ENCODE measurements around the gene TRPV3.
"Not testable (repeated sequence)": the region's sequence is repeated elsewhere in the genome, so short reads cannot be mapped to it uniquely, and the experiment has no call there.

TRPV3 gene

DNA sequence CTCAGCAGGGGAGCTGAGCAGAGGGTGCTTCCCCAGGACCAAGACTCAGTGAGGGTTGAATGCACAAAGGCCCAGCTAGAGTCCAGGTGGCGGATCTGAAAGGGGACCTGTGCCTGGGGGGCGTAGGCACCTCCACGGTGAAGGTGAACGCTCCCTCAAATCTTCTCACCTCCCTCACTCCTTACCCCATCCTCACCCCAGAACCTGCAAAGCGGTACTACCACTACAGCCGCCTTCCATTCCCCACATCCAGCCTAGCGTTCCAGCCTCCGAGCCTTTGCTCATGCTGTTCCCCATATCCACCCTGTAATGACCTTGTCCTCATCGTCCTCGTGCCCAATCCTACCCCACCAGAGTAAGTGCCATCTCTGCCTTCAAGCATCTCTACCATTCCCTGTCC is 30.6 kb downstream of the TRPV3 start:
- Histone ChIP-seq H3K4me3 (no peak overlapping the region), H3K27ac (no peak overlapping the region), H4K20me1 (no peaks in the 10 kb centered on the region), H3K36me3 (no peaks in the 10 kb centered on the region), H3K9me3 (replicated peaks in 1 of 11) (no peaks in the 10 kb centered on the region), H3K9ac (no peak overlapping the region), H3K27me3 (no peaks in the 10 kb centered on the region), H3K4me2 (no peak overlapping the region), H3K4me1 (peaks cover 0 to 12% (median 0%) of the 10 kb centered on the region in 10 experiments; a peak in 5 of 20 replicates)
- no peak for TF ChIP-seq Cebpa-rat (IDR thresholded peaks at IDR 0.05)

DNA sequence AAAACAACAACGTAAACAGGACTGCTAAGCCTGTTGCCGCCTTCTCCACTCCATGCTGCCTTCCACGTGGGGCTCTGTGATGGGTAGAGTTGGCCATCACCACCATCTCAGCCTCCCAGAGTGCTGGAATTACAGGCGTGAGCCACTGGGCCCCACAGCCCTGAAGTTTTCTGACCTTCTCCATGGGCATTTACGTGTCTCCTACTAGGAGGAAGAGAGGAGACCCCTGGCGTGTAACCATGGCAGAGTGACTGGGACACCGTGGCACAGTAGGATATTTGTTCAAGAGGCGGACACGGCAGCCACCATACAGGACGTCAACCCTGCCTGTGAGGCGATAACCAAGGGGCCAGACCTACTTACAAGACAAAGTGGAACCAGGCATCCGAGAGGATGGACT is 31.1 kb downstream of the TRPV3 start:
- Histone ChIP-seq H3K9me3 (replicated peaks in 1 of 11) (no peaks in the 10 kb centered on the region), H3K4me3 (no peak overlapping the region), H3K36me3 (no peaks in the 10 kb centered on the region), H3K4me2 (no peak overlapping the region), H3K4me1 (peaks cover 0 to 7% (median 0%) of the 10 kb centered on the region in 10 experiments; a peak in 4 of 20 replicates), H4K20me1 (no peaks in the 10 kb centered on the region), H3K9ac (no peak overlapping the region), H3K27me3 (no peaks in the 10 kb centered on the region), H3K27ac (no peak overlapping the region)
- TF ChIP-seq Cebpa-rat (IDR thresholded peaks at IDR 0.05), result no peak

DNA sequence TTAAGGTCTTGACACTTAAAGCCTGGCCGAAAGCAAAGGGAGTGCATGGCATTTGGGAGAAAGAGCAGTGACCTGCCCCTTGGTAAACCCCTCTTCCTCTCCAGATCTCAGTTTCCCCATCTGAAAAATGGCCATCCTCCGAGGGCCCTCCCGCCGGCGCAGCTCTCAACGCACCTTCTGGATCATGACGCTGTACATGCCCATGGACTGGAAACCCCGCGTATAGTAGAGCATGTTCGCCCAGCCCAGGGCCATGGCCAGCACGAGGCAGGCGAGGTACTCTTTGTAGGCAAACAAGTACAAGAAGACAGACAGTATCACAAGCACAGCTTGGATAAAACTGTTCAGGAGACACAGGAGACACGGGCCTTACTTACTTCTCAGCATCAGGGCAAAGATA is 33.6 kb downstream of the TRPV3 start:
- no peak for TF ChIP-seq Cebpa-rat (IDR thresholded peaks at IDR 0.05)
- no peaks in the 10 kb centered on the region for H4K20me1 ChIP-seq
- H3K27me3 ChIP-seq, result no peaks in the 10 kb centered on the region
- H3K9ac ChIP-seq, result no peak overlapping the region
- no peak overlapping the region for H3K4me2 ChIP-seq
- no peak overlapping the region for H3K4me3 ChIP-seq
- no peaks in the 10 kb centered on the region for H3K36me3 ChIP-seq
- H3K9me3 ChIP-seq (replicated peaks in 1 of 11), result 0 out of 22 replicates have a peak, but pooled peaks cover 0 to under 1% (median 0%) of the 10 kb centered on the region in 11 experiments
- no peak overlapping the region for H3K27ac ChIP-seq
- H3K4me1 ChIP-seq, result no peaks in the 10 kb centered on the region

DNA sequence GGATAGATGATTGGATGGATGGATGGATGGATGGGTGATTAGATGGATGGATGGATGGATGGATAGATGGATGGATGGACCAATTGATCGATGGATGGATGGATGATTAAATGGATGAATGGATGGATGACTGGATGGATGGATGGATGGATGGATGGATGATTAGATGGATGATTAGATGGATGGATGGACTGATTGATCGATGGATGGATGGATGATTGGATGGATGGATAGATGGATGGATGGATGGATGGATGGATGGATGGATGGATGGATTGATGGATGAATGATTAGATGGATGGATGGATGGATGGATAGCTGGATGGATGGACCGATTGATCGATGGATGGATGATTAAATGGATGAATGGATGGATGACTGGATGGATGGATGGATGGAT is 38.1 kb downstream of the TRPV3 start:
- H3K4me3 ChIP-seq, H3K4me1 ChIP-seq: not testable (repeated sequence)

DNA sequence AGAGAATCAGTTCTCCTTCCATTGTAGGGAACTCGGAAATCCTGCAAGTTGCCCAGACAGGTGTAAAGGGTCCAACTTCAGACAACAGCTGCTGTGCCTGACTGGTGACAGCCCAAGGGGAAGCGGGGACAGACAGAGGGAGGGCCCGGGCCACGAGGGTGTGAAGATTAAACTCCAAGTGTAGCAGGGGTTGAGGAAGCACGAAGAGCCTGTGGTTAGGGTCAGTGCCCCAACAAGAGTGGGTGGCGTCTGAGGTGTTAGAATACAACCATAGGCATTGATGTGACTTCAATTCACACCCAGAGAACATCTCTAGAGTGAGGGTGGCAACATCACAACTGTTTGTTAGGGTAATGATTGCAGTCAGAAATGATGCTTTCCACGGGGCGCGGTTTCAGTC is 42.7 kb downstream of the TRPV3 start:
- Histone ChIP-seq H3K27me3 (no peaks in the 10 kb centered on the region), H4K20me1 (no peaks in the 10 kb centered on the region; a peak in 1 of 22 replicates), H3K9me3 (replicated peaks in 1 of 11) (peaks cover 0 to 10% (median 0%) of the 10 kb centered on the region in 11 experiments; a peak in 1 of 22 replicates), H3K4me1 (no peaks in the 10 kb centered on the region; a peak in 1 of 20 replicates), H3K9ac (no peak overlapping the region), H3K4me2 (no peak overlapping the region), H3K4me3 (no peak overlapping the region), H3K27ac (no peak overlapping the region), H3K36me3 (no peaks in the 10 kb centered on the region)
- no peak for TF ChIP-seq Cebpa-rat (IDR thresholded peaks at IDR 0.05)

More for the DNA sequence above, 38.1 kb downstream of the TRPV3 start:
- H3K4me2 ChIP-seq, H3K9ac ChIP-seq, H3K36me3 ChIP-seq, H3K27me3 ChIP-seq, H3K27ac ChIP-seq, H4K20me1 ChIP-seq: not testable (repeated sequence)
- peaks cover 0 to 10% (median 0%) of the 10 kb centered on the region in 11 experiments; a peak in 1 of 22 replicates for H3K9me3 ChIP-seq (replicated peaks in 1 of 11)

DNA sequence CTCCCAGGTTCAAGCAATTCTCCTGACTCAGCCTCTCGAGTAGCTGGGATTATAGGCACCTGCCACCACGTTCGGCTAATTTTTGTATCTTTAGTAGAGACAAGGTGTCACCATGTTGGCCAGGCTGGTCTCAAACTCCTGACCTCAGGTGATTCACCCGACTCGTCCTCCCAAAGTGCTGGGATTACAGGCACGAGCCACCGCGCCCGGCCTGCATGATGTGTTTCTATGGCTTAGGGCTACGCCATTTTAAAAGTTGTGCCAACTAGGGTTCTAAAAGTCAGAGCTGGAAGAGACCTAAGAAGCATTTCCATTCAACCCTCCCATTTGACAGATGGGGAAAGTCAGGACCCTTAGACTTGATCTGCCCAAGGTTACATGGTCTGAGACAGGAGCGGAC is 43.4 kb downstream of the TRPV3 start:
- H3K4me3 ChIP-seq, H4K20me1 ChIP-seq, H3K27me3 ChIP-seq, H3K9ac ChIP-seq, H3K27ac ChIP-seq, H3K36me3 ChIP-seq, H3K4me2 ChIP-seq, H3K4me1 ChIP-seq: not testable (repeated sequence)
- peaks cover 0 to 10% (median 0%) of the 10 kb centered on the region in 11 experiments; a peak in 1 of 22 replicates for H3K9me3 ChIP-seq (replicated peaks in 1 of 11)

DNA sequence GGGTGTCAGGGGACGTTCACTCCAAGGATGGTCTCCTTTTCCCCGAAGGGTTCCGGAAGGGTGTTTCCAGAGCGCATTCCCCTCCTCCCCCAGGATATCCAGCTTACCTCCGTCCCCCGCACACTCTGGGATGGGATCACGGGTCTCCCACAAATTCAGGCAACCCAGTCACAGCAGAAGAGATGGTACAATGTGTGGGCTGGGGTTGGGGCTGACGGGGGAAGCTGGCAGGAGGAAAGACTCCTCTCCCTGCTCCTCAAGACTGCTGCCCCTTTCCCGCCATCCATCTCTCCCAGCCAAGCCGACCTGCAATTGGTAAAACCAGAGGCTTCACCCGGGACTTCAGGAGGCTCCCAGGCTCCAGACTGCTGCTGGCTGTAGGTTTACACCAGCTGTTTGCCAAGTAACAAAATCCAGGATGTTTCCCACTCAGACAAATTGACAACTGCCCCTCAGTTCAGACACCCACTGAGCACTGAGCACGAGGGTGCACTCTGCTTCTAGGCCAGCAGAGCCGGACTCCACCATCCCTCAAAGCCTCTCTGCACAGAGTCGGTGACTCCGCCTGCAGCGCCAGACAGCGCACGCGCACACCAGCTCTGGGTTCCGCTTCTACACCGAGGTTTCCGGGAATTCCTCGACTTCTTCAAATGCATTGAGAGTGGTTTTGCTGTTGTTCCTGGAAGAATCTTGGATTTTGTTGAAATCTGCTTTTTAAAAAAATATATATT is 44.1 kb downstream of the TRPV3 start:
- no peak for TF ChIP-seq Cebpa-rat (IDR thresholded peaks at IDR 0.05)
- no peaks in the 10 kb centered on the region for H3K27me3 ChIP-seq
- H3K27ac ChIP-seq, result no peak overlapping the region
- no peak overlapping the region for H3K9ac ChIP-seq
- no peaks in the 10 kb centered on the region; a peak in 1 of 20 replicates for H3K4me1 ChIP-seq
- no peak overlapping the region for H3K4me2 ChIP-seq
- peaks cover 0 to 5% (median 0%) of the 10 kb centered on the region in 11 experiments; a peak in 1 of 22 replicates for H3K9me3 ChIP-seq (replicated peaks in 1 of 11)
- H3K4me3 ChIP-seq, result no peak overlapping the region
- no peaks in the 10 kb centered on the region for H4K20me1 ChIP-seq
- H3K36me3 ChIP-seq, result no peaks in the 10 kb centered on the region

DNA sequence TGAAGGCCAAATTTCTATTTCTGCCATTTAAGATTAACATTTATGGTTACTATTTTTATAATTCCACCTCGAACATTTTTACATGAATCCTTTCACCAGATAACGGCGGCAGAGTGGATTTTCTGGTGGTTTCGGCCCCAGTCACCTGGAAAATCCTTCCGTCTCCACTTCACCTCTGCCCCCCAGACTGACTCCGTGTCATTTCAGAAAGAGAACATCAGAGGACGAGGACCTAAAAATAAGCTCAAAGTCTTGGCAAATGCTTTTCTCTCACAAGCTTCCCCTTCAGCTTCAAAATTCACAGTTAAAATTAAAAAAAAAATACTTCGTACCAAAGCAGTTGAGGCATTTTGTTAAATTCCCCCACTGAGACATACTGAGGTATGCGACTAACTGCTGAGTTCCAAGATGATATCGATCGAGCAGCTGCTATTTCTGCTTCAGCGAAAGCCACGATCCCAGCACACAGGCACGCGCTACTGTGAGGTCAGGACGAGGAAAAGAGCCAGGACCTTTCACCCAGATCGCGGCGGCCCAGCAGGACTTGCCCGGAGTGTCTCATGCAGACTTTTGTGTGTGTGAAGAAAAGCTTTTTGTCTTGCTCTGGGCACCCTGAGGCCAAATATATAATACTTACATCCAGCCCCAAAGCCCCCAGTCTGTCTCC is 45.0 kb downstream of the TRPV3 start:
- Histone ChIP-seq H3K4me2 (no peak overlapping the region), H3K27me3 (no peaks in the 10 kb centered on the region)

DNA sequence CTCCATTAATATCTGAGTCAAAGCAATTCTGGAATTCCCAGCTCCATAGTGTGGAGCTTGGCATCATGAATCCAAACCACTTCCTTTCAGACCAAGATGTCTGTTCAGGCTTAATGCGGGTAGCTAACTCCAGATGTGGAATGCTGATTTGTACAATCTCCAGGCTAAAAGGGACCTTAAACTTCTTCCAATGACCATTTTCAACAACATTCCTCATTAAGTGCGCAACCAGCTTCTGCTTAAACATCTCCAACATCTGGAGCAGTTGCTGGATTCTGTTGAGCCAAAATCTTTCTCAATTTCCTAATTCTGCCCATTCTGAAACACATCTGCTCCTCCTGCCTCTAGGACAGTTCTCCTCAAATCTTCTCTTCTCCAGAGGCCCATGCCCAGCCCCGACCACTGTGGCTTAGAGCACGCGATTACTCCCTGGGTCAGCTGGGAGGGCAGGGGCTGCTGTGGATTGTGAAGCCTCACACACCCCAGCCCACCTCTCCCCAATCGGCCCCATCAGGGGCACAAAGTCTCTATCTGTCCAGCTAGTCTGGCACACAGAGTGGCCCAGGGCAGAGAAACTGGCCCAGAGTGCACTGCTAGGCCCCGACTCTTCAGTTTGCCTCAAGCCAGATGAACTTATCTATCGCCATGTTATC is 45.6 kb downstream of the TRPV3 start:
- no peaks in the 10 kb centered on the region for H4K20me1 ChIP-seq
- H3K9me3 ChIP-seq (replicated peaks in 1 of 11), result no peaks in the 10 kb centered on the region
- H3K9ac ChIP-seq, result no peak overlapping the region
- H3K27me3 ChIP-seq, result no peaks in the 10 kb centered on the region
- no peaks in the 10 kb centered on the region; a peak in 1 of 20 replicates for H3K4me1 ChIP-seq
- H3K27ac ChIP-seq, result no peak overlapping the region
- H3K36me3 ChIP-seq, result no peaks in the 10 kb centered on the region
- H3K4me2 ChIP-seq, result no peak overlapping the region
- no peak for TF ChIP-seq Cebpa-rat (IDR thresholded peaks at IDR 0.05)
- H3K4me3 ChIP-seq, result no peak overlapping the region

More for the DNA sequence above, 45.0 kb downstream of the TRPV3 start:
- Histone ChIP-seq H3K9ac (no peak overlapping the region), H3K27ac (no peak overlapping the region), H3K4me1 (no peaks in the 10 kb centered on the region; a peak in 1 of 20 replicates), H3K4me3 (no peak overlapping the region), H3K9me3 (replicated peaks in 1 of 11) (no peaks in the 10 kb centered on the region), H3K36me3 (no peaks in the 10 kb centered on the region), H4K20me1 (no peaks in the 10 kb centered on the region)
- no peak for TF ChIP-seq Cebpa-rat (IDR thresholded peaks at IDR 0.05)
